ENCODE results near the gene VWA5B2. TPM values are rescaled to one million over a fixed set of nuclear protein-coding genes. Genes with fewer than 3 reads are reported as not detected.

VWA5B2 gene
- total and polyA plus RNA-seq, 2 of the 13 experiments (the other 11 are each of a cell fraction or from before 2014, with no cell fraction given), result 0.03 to 0.04 TPM

DNA sequence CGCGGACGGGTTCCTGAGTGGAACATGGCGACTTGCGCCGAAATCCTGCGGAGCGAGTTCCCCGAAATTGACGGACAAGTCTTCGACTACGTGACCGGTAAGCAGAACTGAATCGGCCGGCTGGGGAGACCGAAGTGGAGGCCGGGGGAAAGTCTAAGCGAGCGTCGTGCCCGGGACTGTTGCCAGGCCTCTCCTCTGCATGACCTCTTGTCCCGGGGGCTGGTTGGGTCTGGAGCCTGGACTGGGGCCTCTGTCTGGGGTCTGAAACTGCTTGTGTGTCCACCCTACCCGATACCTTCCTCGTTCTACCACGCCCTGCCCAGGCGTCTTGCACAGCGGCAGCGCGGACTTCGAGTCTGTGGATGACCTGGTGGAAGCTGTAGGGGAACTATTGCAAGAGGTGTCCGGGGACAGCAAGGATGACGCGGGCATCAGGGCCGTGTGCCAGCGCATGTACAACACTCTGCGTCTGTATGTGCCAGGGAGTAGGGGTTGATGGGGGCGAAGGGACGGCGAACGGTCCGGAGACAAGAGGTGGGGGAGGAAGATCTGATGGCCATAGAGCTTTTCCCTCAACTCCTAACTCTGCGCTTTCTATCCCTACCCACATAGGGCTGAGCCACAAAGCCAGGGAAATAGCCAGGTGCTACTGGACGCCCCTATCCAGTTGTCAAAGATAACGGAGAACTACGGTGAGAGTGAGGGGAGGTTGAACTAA is 43.0 kb upstream of the VWA5B2 start, which contains the start of gene ABCF3 (continued):
- TF ChIP-seq, protein P1, sequence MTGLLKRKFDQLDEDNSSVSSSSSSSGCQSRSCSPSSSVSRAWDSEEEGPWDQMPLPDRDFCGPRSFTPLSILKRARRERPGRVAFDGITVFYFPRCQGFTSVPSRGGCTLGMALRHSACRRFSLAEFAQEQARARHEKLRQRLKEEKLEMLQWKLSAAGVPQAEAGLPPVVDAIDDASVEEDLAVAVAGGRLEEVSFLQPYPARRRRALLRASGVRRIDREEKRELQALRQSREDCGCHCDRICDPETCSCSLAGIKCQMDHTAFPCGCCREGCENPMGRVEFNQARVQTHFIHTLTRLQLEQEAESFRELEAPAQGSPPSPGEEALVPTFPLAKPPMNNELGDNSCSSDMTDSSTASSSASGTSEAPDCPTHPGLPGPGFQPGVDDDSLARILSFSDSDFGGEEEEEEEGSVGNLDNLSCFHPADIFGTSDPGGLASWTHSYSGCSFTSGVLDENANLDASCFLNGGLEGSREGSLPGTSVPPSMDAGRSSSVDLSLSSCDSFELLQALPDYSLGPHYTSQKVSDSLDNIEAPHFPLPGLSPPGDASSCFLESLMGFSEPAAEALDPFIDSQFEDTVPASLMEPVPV (CRISPR knock-in tag; IDR thresholded peaks at IDR 0.05), result 0 out of 2 replicates have a peak, but pooled peaks have one; percentile 1
- TF ChIP-seq KLF16 (CRISPR knock-in tag; IDR thresholded peaks at IDR 0.05) (0 out of 4 replicates have a peak, but pooled peaks of 1 of the 2 experiments have one; percentile 34), ZNF556 (CRISPR knock-in tag; IDR thresholded peaks at IDR 0.05; ENCODE audit: borderline replicate concordance) (no peak), KMT2B (CRISPR knock-in tag; IDR thresholded peaks at IDR 0.05) (peak; percentile 58; the same call in 1 of the 2 replicates), ZBTB20 (CRISPR knock-in tag; IDR thresholded peaks at IDR 0.05; ENCODE audit: borderline replicate concordance, low read depth) (no peak), ETV6 (CRISPR knock-in tag; conservative IDR thresholded peaks at IDR 0.05) (peak; percentile 22; the same call in 1 of the 2 replicates), MAFF (IDR thresholded peaks at IDR 0.05; ENCODE audit: low read depth, low read length) (no peak), ZNF878 (CRISPR knock-in tag; IDR thresholded peaks at IDR 0.05) (no peak), ATF1 (CRISPR knock-in tag; IDR thresholded peaks at IDR 0.05) (no peak), KLF6 (CRISPR knock-in tag; IDR thresholded peaks at IDR 0.05) (no peak), FLYWCH1 (CRISPR knock-in tag; IDR thresholded peaks at IDR 0.05) (no peak), SRSF4 (IDR thresholded peaks at IDR 0.05; ENCODE audit: low read depth, low read length, poor library complexity, severe bottlenecking) (no peak), STAT5B (CRISPR knock-in tag; IDR thresholded peaks at IDR 0.05) (no peak), ZNF652 (CRISPR knock-in tag; IDR thresholded peaks at IDR 0.05; ENCODE audit: borderline replicate concordance, low read depth) (no peak), ZNF234 (CRISPR knock-in tag; conservative IDR thresholded peaks at IDR 0.05) (no peak), JDP2 (CRISPR knock-in tag; IDR thresholded peaks at IDR 0.05; ENCODE audit: borderline replicate concordance) (no peak), HMGA1 (CRISPR knock-in tag; conservative IDR thresholded peaks at IDR 0.05) (no peak), ZNF768 (CRISPR knock-in tag; IDR thresholded peaks at IDR 0.05) (no peak), ZNF839 (CRISPR knock-in tag; IDR thresholded peaks at IDR 0.05; ENCODE audit: borderline replicate concordance) (no peak), POLR2G (IDR thresholded peaks at IDR 0.05; ENCODE audit: low read depth, low read length) (no peak; the same call in 1 of the 2 replicates), PAX8 (CRISPR knock-in tag; IDR thresholded peaks at IDR 0.05; ENCODE audit: borderline replicate concordance) (no peak), TEAD3 (CRISPR knock-in tag; optimal IDR thresholded peaks at IDR 0.05; ENCODE audit: borderline replicate concordance) (no peak), ZBTB1 (CRISPR knock-in tag; IDR thresholded peaks at IDR 0.05; ENCODE audit: borderline replicate concordance) (no peak)
- TF ChIP-seq, protein P2, sequence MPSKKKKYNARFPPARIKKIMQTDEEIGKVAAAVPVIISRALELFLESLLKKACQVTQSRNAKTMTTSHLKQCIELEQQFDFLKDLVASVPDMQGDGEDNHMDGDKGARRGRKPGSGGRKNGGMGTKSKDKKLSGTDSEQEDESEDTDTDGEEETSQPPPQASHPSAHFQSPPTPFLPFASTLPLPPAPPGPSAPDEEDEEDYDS (CRISPR knock-in tag; IDR thresholded peaks at IDR 0.05), result no peak
- TF ChIP-seq, protein P3, sequence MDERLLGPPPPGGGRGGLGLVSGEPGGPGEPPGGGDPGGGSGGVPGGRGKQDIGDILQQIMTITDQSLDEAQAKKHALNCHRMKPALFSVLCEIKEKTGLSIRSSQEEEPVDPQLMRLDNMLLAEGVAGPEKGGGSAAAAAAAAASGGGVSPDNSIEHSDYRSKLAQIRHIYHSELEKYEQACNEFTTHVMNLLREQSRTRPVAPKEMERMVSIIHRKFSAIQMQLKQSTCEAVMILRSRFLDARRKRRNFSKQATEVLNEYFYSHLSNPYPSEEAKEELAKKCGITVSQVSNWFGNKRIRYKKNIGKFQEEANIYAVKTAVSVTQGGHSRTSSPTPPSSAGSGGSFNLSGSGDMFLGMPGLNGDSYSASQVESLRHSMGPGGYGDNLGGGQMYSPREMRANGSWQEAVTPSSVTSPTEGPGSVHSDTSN (CRISPR knock-in tag; IDR thresholded peaks at IDR 0.05), result no peak
- TF ChIP-seq, protein P4, sequence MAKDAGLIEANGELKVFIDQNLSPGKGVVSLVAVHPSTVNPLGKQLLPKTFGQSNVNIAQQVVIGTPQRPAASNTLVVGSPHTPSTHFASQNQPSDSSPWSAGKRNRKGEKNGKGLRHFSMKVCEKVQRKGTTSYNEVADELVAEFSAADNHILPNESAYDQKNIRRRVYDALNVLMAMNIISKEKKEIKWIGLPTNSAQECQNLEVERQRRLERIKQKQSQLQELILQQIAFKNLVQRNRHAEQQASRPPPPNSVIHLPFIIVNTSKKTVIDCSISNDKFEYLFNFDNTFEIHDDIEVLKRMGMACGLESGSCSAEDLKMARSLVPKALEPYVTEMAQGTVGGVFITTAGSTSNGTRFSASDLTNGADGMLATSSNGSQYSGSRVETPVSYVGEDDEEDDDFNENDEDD (CRISPR knock-in tag; IDR thresholded peaks at IDR 0.05; ENCODE audit: borderline replicate concordance), result no peak

All from HepG2 (cell line).